HG03064 (cell line): ENCODE results near the gene ARSB.
"Not testable (repeated sequence)": the region's sequence is repeated elsewhere in the genome, so short reads cannot be mapped to it uniquely, and the experiment has no call there.

Experiments used
- ATAC-seq: cut with Tn5 transposase; IDR thresholded peaks from one replicate; pipeline ENCODE4 v1.9.1; 2021; ENCODE audit warnings: low read depth; ENCODE audit not compliant: unreplicated experiment

ARSB gene

GRCh38 chr5:78997090-78997489 is 12.0 kb upstream of the ARSB start:
- ATAC-seq = no peak

- ATAC-seq = no peak
These were observed 10.5 kb upstream of the ARSB start for GRCh38 chr5:78995521-78996007.

DNA sequence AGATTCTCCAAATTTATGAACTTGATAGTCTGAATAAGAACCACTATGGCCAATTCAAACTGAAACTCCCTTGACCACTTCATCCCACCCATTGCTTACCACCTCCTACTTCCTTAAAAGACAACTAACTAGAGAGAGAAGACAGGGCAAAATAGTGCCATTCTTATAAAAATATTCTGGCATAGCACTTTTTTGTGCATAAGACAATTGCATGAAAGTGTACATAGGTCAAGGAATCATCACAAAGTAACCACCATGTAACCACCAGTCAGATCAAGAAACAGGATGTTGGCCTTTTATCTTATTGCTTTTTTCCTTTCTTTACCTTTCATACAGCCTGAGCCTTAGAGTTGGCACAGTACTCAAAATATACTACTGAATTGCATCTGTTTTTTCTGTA is 8.1 kb upstream of the ARSB start:
- no peak for ATAC-seq

DNA sequence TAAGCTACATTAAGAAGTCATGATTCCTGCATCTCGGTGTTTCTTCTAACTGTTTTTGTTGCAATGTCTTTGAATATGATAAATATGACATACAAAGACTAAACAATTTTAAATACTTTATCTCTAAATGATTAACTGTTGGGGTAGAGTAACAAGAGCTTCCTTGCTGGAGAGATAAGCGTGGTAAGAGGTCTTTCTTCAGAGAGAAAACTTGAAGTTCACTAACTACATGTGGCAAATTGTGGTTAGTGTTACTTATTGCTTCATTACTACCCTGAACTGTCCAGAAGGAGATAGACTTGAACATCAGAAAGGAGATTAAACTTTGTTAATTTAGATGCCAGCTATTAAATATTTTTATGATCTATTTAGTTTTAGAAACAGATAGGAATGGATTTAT is 7.0 kb upstream of the ARSB start:
- ATAC-seq = no peak

- ATAC-seq = no peak
These were observed 4.0 kb upstream of the ARSB start for GRCh38 chr5:78989080-78989479.

DNA sequence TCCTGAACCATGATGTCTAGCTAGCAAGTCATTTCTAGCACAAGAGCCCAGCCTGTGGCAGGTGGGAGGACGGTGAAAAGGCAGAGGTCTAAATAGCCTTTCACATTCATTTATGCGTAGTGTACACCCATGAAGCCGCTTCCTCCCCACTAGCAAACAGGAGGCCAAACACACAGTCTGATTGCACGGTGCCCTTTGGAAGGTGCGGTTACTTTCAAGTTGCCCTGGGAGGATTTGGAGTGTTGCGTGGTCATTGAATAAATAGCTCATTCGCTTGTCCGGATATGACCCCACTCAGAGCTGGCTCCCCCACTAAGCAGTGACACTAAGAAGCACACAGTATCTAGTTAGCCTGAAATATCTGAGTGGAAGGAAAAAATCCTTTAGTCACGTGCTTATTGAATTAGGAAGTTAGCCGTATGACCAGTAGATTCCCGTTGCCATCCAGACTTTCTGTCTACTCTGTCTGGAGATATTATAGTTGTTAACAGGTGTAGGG is 664 bp upstream of the ARSB start:
- ATAC-seq = peak; percentile 47

- ATAC-seq = peak; percentile 56
These were observed 533 bp downstream of the ARSB start for GRCh38 chr5:78984439-78985115.

DNA sequence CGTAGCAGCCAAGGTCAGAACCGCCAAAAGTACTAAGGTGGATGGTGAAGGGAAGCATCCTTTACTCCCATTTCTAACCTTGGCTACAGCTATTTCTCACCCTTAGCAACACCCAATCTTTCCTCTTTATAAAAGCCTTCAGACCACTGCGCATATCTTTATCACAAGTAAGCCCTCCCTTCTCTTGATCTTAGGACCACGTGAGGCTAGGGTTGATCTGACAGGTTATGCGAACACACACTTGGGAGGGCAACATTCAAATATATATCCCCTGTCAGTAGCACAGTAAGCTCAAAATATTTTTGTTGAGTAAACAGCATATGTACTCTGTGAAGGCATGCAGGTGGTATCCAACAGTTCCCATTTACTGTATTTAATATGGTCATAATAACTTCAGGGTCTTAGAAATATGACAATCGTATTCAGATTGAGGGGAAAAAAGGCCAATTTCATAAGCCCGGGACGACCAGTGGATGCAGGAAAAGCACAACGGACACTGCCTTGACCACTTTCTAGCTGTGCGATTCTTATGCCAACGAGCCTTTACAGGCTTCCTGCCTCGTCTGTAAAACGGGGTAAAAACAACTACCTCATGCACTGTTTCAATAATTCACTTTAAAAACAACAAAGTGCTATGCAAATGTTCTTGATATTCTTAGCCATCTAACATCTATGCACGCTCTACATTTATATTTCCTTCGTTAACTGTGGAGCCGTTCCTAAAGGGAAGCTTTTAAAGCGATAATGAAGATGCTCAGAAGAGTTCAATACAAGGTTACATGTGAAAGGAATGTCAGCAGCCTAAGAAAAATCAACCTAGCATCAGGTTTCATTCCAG is 1.3 kb downstream of the ARSB start:
- no peak for ATAC-seq

DNA sequence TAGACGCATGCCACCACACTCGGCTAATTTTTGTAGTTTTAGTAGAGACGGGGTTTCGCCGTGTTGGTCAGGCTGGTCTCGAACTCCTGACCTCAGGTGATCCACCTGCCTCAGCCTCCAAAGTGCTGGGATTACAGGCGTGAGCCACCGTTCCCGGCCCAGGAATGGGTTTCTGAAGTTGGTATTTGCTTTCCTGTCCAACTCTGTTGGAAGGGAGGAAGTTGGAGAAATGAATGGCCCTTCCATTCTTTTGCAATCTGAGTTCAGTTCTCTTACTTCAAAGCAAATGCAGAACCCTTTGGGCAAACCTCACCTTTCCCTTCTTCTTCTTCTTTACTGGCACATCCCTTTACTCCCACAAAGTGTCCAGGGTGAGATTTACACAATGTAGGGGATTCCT is 1.9 kb downstream of the ARSB start:
- not testable (repeated sequence) for ATAC-seq

- no peak for ATAC-seq
These were observed 5.2 kb downstream of the ARSB start for GRCh38 chr5:78979909-78980308.

DNA sequence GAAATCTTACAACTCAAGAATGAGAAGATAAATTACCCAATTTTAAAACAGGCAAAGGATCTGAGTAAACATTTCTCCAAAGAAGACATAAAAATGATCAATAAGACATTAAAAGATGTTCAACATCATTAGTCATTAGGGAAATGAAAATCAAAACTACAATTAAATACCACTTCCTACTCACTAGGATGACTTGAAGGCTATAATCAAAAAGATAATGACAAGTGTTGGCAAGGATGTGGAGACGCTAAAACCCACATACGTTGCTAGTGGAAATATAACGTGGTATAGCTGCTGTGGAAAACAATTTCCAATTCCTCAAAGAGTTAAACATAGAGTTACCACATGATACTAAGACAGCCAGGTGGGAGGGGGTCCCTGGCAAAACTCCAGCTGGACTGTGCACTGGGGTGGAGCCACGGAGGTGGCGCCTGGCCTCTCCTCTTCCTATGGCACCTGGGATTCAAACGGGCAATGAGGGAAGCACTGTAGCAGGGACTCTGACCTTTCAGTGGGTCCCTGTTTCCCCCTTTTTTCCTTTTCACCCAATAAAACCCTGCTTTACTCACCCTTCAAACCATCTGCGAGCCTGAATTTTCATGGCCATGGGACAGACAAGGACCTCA is 5.9 kb downstream of the ARSB start:
- ATAC-seq = no peak

DNA sequence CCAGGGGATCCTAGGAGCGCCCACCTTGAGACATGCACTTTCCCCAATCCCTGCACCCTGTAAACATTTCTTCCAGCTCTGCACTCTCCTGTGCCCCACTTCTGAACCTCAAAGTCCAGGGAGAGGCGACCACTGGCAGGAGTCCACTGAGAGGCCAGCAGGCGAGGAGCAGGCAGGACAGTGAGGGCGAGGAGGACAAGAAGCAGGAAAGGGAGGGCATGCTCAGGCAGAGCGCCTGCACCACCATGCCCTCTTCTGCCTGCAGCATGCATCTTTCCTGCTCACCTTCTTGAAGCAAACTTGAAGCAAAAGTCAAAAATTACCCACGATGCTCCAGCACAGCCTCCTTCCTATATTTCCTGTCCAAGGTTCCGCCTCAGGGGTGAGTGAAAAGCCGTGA is 10.1 kb downstream of the ARSB start:
- no peak for ATAC-seq

- ATAC-seq = no peak
These were observed 10.5 kb downstream of the ARSB start for GRCh38 chr5:78974601-78975000.

DNA sequence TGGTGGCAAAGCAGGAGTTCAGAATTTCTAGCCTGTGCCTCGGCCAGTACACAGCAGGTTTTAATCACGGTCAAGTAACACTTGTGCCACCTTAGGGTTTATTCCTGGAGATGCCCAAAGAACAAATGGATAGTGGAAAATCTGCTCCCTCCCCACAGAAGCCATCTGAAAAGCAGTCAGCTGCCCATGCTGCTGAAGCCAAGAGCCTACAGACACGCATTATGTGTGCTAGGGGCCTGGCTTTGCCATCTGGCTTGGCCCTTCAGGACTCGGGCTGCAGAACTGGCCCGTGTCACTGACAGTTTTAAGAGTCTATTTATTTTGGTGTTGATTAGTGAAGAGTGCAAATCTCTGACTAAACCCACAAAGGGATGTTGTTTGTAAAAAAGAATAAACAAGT is 11.1 kb downstream of the ARSB start:
- no peak for ATAC-seq

DNA sequence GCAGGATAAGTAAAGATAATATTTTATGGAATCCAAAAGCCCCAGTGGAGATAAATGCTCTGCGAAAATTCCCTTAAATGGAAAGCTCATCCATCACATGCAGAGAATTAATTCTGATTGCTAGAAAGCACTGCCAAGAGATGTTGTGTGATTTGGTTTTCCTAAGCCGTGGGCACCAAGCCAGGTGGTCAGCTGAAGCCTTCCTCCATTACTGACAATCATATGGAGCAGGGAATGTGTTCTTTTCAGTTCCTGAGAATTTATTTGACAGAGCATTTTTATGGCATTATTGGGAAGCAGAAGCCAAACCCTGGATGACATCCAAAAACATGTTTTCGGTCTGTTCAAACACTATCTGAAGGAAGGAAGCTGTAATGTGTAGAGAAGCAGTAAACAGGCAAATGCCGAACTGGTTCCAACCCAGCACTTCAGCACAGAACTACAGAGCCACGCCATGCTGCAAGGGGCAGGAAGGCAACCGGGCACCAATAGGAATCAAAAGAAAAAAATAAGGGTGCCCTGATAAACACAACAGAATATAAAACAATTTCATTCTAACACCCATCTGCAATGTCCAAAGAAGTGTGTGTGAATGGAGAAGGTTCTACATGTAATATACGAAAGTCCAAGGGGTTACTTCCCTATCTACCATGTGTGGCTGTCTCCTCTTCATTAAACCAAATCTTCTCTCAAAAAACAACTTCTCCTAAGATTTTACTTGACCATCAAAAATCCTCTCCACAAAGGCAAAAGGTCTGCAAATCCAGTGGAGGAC is 12.3 kb downstream of the ARSB start:
- ATAC-seq = no peak

DNA sequence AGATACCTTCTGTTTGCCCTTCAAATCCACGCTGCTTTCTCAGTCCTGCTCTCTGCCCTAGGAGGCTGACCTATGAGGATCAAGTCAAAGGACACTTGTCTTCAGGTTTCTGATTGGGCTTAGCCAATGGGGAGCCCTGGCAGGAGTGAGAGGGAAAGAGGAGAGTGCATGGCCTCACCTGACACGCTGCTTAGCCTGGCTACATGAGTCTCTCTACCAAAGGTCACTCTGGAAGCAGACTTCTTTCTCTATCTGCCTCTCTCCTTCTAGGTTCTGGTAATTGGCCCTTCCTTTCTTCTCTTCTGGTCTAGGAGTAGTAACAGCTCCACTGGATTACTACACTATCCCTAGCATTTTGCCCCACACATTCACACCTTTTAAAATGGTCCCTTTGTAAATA is 13.1 kb downstream of the ARSB start:
- ATAC-seq = no peak

GRCh38 chr5:78968781-78969180 is 16.3 kb downstream of the ARSB start:
- no peak for ATAC-seq

- ATAC-seq = no peak
These were observed 20.2 kb downstream of the ARSB start for GRCh38 chr5:78964889-78965288.

- no peak for ATAC-seq
These were observed 23.4 kb downstream of the ARSB start for GRCh38 chr5:78961743-78962142.

DNA sequence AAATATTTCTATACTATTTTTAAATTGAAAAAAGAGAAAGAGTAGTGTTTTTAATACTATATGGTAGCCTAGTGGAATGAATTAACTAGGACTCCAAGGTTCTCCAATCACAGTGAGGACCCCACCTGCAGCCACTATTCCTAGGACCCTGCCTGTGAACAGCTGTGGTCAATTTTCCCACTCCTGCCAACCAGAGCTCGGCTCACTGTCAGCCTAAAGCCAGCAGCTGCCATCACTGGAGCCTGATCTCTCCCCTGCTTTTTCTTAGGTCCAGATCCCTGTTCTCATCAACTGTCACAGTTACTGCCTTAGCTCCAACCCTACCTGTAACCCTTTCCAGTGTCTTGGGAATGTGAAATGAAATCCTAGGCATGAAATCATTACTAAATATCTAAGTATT is 25.3 kb downstream of the ARSB start:
- no peak for ATAC-seq
